NCI-H69 (cell line): Measurements from ENCODE around the gene CNOT6.

Experiments
- DNase-seq: peaks from one replicate; lab custom pipeline; 2025; lab: John Stamatoyannopoulos, UW

CNOT6 gene

DNA sequence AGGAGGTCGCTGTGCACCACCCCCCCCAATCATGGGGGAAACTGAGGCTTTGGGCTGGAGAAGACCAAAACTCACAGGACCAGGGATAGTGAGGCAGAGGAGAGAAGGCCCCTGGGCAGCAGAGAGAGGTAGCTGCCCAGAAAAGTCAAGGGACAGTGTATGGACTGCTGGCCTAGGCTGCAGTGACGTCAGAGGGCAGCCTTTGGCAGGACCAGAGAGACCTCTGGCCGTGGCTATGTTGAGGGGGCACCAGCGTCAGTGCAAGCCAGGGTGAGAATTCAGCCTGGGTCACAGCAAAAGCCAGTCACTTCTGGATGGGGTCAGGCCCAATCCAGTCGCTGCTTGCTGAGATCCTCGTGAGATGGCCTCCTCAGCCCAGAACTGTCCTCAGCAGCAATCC lies 128.7 kb downstream of the CNOT6 start:
- no peak for DNase-seq

DNA sequence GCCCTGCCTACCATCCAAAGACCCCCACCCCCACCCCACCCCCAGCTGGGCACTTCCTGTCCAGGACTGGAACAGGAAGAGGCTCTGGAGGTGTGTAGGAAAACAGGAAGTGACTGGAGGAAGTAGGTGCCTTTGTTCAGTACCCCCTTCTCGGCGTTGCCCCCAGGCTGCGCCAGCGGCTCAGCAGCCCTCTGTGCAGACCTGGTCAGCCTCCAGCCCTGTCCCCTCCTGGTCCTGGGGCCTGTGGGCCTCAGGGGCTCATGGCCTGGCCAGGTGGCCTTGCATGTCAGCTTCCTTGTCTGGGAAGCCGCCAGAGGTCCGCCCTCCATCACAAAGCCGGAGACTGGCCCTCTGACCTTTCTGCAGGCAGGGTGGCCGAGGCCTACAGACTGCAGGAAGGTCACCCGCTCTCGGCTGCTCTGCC lies 129.2 kb downstream of the CNOT6 start:
- no peak for DNase-seq

DNA sequence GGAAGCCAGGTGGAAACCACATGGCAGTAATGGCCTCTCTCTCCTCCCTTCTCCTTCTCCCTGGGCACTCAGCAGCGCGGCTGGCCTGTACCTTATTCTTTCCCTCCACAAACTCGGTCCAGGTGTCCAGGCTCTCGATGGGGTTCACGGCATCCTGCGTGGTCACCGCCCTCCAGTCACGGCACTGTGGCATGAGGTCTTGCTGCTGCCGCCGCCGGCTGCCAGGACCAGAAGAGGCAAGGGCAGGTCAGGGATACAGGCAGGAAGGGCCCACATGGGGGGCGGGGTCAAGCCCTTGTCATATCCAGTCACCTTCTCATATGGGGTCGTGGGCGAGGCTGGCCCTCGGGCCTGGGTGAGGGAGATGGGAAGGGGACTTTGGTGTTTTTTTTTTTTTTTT lies 129.7 kb downstream of the CNOT6 start:
- no peak for DNase-seq

- DNase-seq, result peak; percentile 32
These were observed 130.4 kb downstream of the CNOT6 start for GRCh38 chr5:180624587-180624986.

DNA sequence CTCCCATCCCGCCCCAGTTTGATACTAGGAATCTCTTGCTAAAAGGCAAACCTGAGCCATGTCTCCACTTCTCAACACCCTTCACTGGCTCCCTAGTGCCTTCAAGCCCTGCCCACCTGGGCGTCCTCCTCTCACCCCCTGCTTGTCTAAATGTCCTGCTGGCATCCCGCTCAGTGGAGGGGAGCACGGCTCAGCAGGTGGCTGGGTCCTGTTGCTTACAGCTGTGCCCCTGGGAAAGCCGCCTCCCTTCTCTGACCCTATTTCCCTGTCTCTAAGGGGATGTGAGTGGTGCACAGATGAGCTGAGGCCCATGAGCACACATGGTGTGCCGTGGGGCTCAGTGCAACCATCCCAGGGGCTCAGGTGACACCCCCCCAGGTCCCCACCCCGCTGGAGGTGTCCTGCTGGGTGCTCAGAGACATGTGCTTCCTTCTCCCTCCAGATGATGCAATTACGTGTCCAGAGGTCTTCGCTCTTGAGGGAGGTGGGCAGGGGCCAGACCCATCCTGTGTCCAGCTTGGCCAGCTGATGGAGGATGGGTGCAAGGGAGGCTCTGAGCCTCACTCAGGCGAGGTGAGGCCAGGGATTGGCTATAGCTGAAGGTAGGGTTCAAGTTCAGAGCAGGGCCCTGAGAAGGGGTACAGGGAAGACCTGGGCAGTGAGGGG lies 131.1 kb downstream of the CNOT6 start:
- DNase-seq, result no peak

GRCh38 chr5:180625791-180626660 lies 131.8 kb downstream of the CNOT6 start:
- no peak for DNase-seq

- no peak for DNase-seq
These were observed 132.6 kb downstream of the CNOT6 start for GRCh38 chr5:180626661-180627385.

DNA sequence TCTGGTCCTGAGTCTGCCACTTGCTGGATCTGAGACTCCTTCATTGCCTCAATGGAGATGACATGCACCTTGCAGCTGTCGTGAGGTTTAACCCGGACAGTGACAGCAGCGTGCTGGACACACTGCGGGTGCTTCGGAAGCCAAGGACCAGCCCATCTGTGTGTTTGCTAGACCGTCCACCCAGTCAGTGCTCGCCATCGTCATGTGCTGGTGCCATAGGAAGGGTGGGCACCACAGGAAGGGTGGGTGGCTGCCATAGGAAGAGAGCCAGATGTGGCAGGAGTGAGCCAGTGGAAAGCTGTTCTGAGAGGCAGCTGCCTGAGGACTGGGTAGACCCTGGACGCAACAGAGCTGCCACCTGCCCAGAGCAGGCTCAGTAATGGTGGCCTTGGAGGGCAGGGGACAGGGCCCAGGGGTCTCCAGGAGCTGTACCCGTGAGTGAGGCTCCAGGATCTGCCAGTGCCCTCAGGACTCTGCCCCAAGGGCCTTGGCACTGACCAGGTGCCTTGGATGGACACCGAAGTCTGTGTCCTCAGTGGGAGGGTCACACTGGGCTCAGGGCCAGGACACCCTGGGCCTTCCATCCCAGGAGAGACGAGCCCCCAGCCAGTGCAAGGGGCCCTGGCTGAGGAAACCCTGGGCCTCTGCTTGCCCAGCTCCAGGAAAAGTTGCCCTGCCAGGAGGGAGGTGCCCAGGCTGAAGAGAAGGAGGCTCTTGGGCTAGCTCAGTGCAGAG lies 133.4 kb downstream of the CNOT6 start:
- no peak for DNase-seq
